MM.1S (cell line): ENCODE data around the gene TMEM179.

Source experiments
- EZH2 ChIP-seq: fragments of 300-600 bp; sonication (generic); optimal IDR thresholded peaks from 2 replicates; pipeline ENCODE3; 2017; ENCODE audit warnings: low read depth, mild to moderate bottlenecking, antibody characterized with exemption, low read length, mixed read lengths
- TF ChIP-seq, protein P1 (sequence below): fragments of 300-600 bp; sonication (generic); IDR thresholded peaks from 2 replicates; pipeline ENCODE4 v1.5.1; 2016; ENCODE audit warnings: antibody characterized with exemption, low read length, mixed read lengths

DNA sequence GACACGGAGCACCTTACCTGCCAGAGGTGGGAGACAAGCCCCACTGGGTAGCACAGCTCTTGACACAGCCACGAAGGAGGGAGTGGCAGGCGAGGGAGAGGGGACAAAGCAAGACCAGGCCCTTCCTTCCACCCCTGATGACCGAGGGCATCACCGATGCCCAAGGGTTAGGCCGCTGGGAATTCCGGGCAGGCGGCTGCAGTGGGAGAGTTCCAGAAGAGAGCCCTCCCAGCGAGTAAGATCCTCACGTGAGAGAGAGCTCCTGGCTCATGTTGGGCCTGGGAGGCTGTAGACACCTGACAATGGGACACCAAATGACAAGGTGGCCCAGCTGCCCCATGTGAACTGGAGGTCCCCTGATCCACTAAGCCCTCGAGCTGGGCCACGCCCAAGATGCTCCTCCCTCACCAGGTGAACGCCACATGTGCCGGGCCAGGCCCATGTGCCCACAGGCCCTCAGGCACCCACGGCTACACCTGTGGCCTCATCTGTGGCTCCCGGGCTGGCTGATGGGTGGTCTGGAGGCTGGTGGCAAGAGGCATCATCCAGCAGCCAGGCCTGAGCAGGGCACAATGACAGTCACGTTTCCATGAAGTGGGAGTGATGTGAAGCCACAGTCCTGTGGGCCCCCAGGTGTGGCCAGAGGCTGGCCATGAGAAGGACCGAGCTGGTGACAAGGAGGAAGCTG, 57.1 kb downstream of the TMEM179 start:
- TF ChIP-seq, protein P1, sequence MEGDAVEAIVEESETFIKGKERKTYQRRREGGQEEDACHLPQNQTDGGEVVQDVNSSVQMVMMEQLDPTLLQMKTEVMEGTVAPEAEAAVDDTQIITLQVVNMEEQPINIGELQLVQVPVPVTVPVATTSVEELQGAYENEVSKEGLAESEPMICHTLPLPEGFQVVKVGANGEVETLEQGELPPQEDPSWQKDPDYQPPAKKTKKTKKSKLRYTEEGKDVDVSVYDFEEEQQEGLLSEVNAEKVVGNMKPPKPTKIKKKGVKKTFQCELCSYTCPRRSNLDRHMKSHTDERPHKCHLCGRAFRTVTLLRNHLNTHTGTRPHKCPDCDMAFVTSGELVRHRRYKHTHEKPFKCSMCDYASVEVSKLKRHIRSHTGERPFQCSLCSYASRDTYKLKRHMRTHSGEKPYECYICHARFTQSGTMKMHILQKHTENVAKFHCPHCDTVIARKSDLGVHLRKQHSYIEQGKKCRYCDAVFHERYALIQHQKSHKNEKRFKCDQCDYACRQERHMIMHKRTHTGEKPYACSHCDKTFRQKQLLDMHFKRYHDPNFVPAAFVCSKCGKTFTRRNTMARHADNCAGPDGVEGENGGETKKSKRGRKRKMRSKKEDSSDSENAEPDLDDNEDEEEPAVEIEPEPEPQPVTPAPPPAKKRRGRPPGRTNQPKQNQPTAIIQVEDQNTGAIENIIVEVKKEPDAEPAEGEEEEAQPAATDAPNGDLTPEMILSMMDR = no peak
- no peak for TF ChIP-seq EZH2
